GM12891 (cell line): ENCODE measurements around the gene SYTL4.

Experiments used
- DNase-seq: peaks from one replicate; pipeline ENCODE4 v3.0.0; 2011; ENCODE audit warnings: low spot score; ENCODE audit not compliant: insufficient read length
- FAIRE-seq: peaks from 2 replicates; lab custom pipeline; 2011; peaks lifted over from hg19 to GRCh38; lab: Jason Lieb, UNC
- PAX5 ChIP-seq: IDR thresholded peaks from 2 replicates; pipeline ENCODE4 v1.6.1; 2011; ENCODE audit warnings: low read length, moderate library complexity, mild to moderate bottlenecking; ENCODE audit not compliant: insufficient read depth, severe bottlenecking
- POLR2A ChIP-seq: IDR thresholded peaks from 2 replicates; pipeline ENCODE4 v1.6.1; 2011; ENCODE audit warnings: low read depth, low read length, control low read depth
- POLR2AphosphoS5 ChIP-seq: IDR thresholded peaks from 2 replicates; pipeline ENCODE4 v1.6.1; 2011; ENCODE audit warnings: low read depth, low read length, control low read depth
- POU2F2 ChIP-seq: IDR thresholded peaks from 2 replicates; pipeline ENCODE4 v1.6.1; 2011; ENCODE audit warnings: low read depth, mild to moderate bottlenecking, control low read depth, low read length, moderate library complexity
- SPI1 ChIP-seq: IDR thresholded peaks from 2 replicates; pipeline ENCODE4 v1.6.1; 2011; ENCODE audit warnings: low read depth, low read length, control low read depth
- TAF1 ChIP-seq: IDR thresholded peaks from 2 replicates; pipeline ENCODE4 v1.6.1; 2011; ENCODE audit warnings: low read depth, low read length, control low read depth

SYTL4 gene

DNA sequence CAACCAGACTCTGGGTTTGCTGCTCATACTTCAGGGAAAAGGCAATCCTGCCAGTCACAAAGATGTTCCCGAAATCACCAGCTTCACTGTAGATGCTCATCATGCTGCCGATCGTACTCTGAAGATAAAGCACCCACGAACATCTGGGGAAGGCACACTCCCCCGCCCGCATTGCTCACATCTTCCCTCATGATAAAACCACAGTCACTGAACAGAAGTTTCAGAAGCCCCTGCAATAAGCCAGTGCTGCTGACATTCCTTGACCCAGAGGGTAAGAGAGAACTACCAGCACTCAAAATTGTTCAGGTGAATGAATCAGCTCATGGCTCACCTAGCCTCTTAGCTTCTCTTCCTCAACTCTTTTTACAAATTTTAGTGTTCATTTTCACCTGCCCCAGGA lies 44.8 kb downstream of the SYTL4 start:
- no peak for DNase-seq
- no peak for TF ChIP-seq POLR2AphosphoS5
- no peak for TF ChIP-seq POU2F2
- no peak for TF ChIP-seq SPI1
- TF ChIP-seq TAF1 = no peak
- no peak for TF ChIP-seq POLR2A
- no peak for TF ChIP-seq PAX5
- FAIRE-seq = no peak

- TF ChIP-seq POU2F2 = no peak
- no peak for TF ChIP-seq POLR2A
- TF ChIP-seq PAX5 = no peak
- no peak for TF ChIP-seq SPI1
- TF ChIP-seq POLR2AphosphoS5 = no peak
- no peak for TF ChIP-seq TAF1
- DNase-seq (no peak), FAIRE-seq (no peak)
Measured at GRCh38 chrX:100685997-100686305, 46.0 kb downstream of the SYTL4 start.

DNA sequence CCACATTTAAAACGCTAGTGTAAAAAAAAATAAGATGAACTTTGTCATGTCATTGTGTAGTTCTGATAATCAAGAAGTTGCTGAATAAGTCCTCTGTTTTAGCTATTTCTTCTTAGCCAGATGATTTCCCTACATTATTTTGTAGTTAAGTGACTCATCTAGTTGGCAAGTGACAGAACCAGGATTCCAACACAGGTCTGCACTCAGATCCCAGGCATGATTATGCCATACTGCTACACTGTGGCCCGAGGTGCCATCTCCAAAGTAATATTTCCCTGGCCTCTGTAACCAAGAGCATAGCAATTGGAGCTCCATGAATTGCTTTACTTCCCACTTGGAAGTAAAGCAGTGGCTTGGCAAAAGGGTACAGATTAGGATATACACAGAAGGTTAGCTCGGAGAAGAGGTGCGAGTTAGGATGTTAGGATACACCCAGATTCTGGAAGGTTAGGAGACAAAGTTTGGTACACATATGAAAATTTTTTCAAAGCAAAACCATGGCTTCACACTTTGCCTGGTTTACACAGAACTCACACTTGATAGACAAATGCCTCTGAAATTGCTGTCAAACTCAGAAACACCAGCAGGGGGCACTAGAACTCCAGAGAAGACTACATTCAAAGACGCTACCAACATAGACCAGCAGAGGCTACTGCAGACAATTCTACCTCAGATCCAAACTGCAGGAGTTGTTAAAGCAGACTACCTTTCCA lies 46.5 kb downstream of the SYTL4 start:
- TF ChIP-seq POLR2A (no peak), SPI1 (no peak), PAX5 (no peak), POLR2AphosphoS5 (no peak), TAF1 (no peak), POU2F2 (no peak)
- no peak for DNase-seq
- peak; percentile 95 for FAIRE-seq

GRCh38 chrX:100682939-100683338 lies 49.0 kb downstream of the SYTL4 start:
- TF ChIP-seq SPI1 (no peak), POLR2AphosphoS5 (no peak), TAF1 (no peak), POLR2A (no peak), POU2F2 (no peak), PAX5 (no peak)
- FAIRE-seq (no peak), DNase-seq (no peak)

DNA sequence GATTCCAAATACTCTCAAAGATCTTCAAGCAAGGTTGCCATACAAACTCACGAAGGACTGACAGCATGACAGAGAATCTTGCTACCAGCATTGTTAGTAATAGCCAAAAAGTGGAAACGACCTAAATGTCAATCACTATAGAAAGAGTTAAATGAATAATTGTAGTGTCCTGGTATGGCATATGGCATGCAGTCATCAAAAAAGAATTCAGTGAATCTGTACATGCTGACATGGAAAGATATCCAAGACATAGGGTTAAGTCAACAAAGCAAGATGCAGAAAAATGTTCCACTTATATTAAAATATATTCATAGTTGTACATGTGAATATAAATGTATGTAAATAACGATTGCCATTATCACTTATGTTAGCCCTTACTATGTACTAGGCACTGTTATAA lies 50.3 kb downstream of the SYTL4 start:
- no peak for FAIRE-seq
- no peak for DNase-seq
- TF ChIP-seq PAX5 (no peak), TAF1 (no peak), SPI1 (no peak), POLR2AphosphoS5 (no peak), POLR2A (no peak), POU2F2 (no peak)

DNA sequence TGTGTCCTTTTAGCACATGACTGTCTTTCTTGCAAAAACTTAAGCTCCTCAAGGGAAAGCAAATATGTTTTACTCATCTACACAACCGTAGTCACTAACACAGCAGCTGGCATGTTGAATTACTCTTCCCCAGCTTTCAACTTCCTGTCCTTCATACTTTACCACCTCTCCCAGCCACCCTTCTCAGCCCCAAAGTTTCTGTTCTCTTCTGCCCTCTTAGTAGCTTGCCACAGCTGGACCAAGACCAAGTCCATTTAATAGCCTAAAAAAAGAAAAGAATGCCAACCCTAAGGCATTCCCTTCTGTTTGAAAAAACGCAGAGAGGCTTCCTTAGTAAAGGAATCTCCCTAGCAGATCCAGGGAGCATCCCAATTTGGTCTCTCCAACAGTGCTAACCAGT lies 51.2 kb downstream of the SYTL4 start:
- no peak for TF ChIP-seq POLR2A
- no peak for TF ChIP-seq PAX5
- TF ChIP-seq POU2F2 = no peak
- TF ChIP-seq POLR2AphosphoS5 = no peak
- no peak for TF ChIP-seq TAF1
- no peak for TF ChIP-seq SPI1
- FAIRE-seq (no peak), DNase-seq (no peak)

- no peak for FAIRE-seq
- DNase-seq = no peak
- no peak for TF ChIP-seq SPI1
- no peak for TF ChIP-seq TAF1
- no peak for TF ChIP-seq POLR2A
- TF ChIP-seq POLR2AphosphoS5 = no peak
- TF ChIP-seq PAX5 = no peak
- no peak for TF ChIP-seq POU2F2
Measured at GRCh38 chrX:100677611-100678181, 54.2 kb downstream of the SYTL4 start.

DNA sequence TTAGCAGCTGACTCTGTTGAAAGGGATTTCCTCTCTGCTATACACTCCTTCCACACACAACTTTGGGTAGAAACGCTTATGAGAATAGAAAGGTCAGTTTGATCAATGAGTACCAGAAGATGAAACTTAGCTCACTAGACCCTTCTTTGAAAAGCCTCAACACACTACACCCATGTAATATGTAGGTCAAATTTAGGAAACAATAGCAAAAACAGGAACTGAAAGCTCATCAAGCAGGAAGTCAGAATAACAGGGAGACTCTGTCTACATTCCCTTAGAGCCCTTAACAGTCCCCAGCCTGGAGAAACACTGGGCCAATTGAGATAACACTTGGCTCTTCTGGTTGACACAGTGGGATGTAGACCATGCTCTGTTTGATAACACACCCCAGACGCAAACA lies 57.2 kb downstream of the SYTL4 start:
- FAIRE-seq (no peak), DNase-seq (no peak)
- TF ChIP-seq TAF1 = no peak
- TF ChIP-seq PAX5 = no peak
- TF ChIP-seq POLR2A = no peak
- TF ChIP-seq SPI1 = peak; percentile 89

DNA sequence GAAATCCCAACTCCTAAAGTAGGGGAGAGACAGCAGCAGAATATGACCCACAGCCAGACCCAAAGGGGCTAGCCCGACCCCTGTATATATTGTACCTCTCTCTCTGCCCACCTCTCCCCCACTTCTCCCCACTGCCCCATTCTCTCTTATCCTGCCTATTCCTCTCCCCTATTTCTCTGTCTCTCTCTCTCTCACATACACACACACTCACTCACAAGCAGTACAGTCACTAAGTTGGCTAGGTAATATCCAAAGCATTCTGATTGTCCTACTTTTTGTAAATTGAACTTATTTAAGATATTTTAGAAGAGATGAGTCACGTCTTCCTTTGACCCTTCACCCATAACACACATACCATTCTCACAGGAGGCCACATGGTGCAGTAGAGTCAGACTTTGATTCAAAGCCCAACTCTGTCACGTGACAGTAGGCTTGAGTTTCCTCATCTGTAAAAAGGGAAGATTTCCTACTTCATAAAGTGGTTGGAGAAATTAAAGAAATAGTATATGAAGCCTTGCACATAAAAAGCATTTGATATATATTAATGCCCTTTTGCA lies 58.4 kb downstream of the SYTL4 start:
- TF ChIP-seq POLR2A (no peak), POU2F2 (no peak), PAX5 (no peak), TAF1 (no peak), SPI1 (no peak), POLR2AphosphoS5 (no peak)
- FAIRE-seq (no peak), DNase-seq (no peak)
